HEK293T (cell line): ENCODE measurements around the gene ADGRD1.

Source experiments
- CTCF ChIA-PET: fragments of 350-600 bp; formaldehyde crosslinking; extraction: SDS; loops from one replicate; lab custom pipeline; 2021; ENCODE audit warnings: antibody characterized with exemption, inconsistent platforms; lab: Yijun Ruan, JAX
- POLR2A ChIA-PET: fragments of 350-600 bp; formaldehyde crosslinking; extraction: SDS; loops from one replicate; lab custom pipeline; 2020; ENCODE audit warnings: antibody characterized with exemption, inconsistent platforms; lab: Yijun Ruan, JAX
- DNase-seq: peaks from one replicate; pipeline ENCODE4 v3.0.0; 2012; ENCODE audit warnings: mixed read lengths; ENCODE audit errors: extremely low spot score
- ARNT ChIP-seq: fragments of 450-650 bp; IDR thresholded peaks from 2 replicates; pipeline ENCODE4 v1.6.1; 2017; ENCODE audit warnings: mild to moderate bottlenecking
- BHLHE40 ChIP-seq: fragments of 450-650 bp; IDR thresholded peaks from 2 replicates; pipeline ENCODE4 v1.6.1; 2016; ENCODE audit warnings: mild to moderate bottlenecking, moderate library complexity, borderline replicate concordance
- CTBP1 ChIP-seq: fragments of 450-650 bp; IDR thresholded peaks from 2 replicates; pipeline ENCODE4 v1.6.1; 2016; ENCODE audit warnings: borderline replicate concordance
- ELF4 ChIP-seq: fragments of 450-650 bp; IDR thresholded peaks from 2 replicates; pipeline ENCODE4 v1.6.1; 2017; ENCODE audit warnings: antibody characterized with exemption
- FOXA1 ChIP-seq: fragments of 450-650 bp; IDR thresholded peaks from 2 replicates; pipeline ENCODE4 v1.6.1; 2016; ENCODE audit warnings: mild to moderate bottlenecking
- FOXK2 ChIP-seq: fragments of 450-650 bp; IDR thresholded peaks from 2 replicates; pipeline ENCODE4 v1.6.1; 2016; ENCODE audit warnings: mild to moderate bottlenecking
- FOXM1 ChIP-seq: fragments of 450-650 bp; IDR thresholded peaks from 2 replicates; pipeline ENCODE4 v1.6.1; 2017; ENCODE audit warnings: mild to moderate bottlenecking, borderline replicate concordance
- HDGF ChIP-seq: fragments of 450-650 bp; IDR thresholded peaks from 2 replicates; pipeline ENCODE4 v1.6.1; 2017; ENCODE audit warnings: antibody characterized with exemption, borderline replicate concordance
- L3MBTL2 ChIP-seq: fragments of 450-650 bp; conservative IDR thresholded peaks from 2 replicates; pipeline ENCODE4 v1.6.1; 2016; ENCODE audit warnings: mild to moderate bottlenecking
- LEF1 ChIP-seq: fragments of 450-650 bp; IDR thresholded peaks from 2 replicates; pipeline ENCODE4 v1.6.1; 2017; ENCODE audit warnings: mild to moderate bottlenecking, borderline replicate concordance
- NFRKB ChIP-seq: fragments of 450-650 bp; IDR thresholded peaks from 2 replicates; pipeline ENCODE4 v1.6.1; 2016; ENCODE audit warnings: mild to moderate bottlenecking, moderate library complexity
- PKNOX1 ChIP-seq: fragments of 450-650 bp; IDR thresholded peaks from 2 replicates; pipeline ENCODE4 v1.6.1; 2016
- SP1 ChIP-seq: fragments of 450-650 bp; IDR thresholded peaks from 2 replicates; pipeline ENCODE4 v1.6.1; 2017
- SUZ12 ChIP-seq: fragments of 450-650 bp; IDR thresholded peaks from 2 replicates; pipeline ENCODE4 v1.6.1; 2016; ENCODE audit warnings: mild to moderate bottlenecking
- TARDBP ChIP-seq: fragments of 450-650 bp; IDR thresholded peaks from 2 replicates; pipeline ENCODE4 v1.6.1; 2016
- ZNF384 ChIP-seq: fragments of 450-650 bp; IDR thresholded peaks from 2 replicates; pipeline ENCODE4 v1.6.1; 2016

ADGRD1 gene

GRCh38 chr12:131137836-131138637 is 184.3 kb downstream of the ADGRD1 start:
- DNase-seq, result no peak
- CTCF ChIA-PET, result no interaction called here
- POLR2A ChIA-PET, result no interaction called here
- TF ChIP-seq ZNF384 (no peak), FOXM1 (no peak), CTBP1 (no peak), NFRKB (no peak), BHLHE40 (no peak), SP1 (no peak), ELF4 (no peak), SUZ12 (no peak), LEF1 (no peak), FOXA1 (no peak), TARDBP (no peak), HDGF (no peak)

DNA sequence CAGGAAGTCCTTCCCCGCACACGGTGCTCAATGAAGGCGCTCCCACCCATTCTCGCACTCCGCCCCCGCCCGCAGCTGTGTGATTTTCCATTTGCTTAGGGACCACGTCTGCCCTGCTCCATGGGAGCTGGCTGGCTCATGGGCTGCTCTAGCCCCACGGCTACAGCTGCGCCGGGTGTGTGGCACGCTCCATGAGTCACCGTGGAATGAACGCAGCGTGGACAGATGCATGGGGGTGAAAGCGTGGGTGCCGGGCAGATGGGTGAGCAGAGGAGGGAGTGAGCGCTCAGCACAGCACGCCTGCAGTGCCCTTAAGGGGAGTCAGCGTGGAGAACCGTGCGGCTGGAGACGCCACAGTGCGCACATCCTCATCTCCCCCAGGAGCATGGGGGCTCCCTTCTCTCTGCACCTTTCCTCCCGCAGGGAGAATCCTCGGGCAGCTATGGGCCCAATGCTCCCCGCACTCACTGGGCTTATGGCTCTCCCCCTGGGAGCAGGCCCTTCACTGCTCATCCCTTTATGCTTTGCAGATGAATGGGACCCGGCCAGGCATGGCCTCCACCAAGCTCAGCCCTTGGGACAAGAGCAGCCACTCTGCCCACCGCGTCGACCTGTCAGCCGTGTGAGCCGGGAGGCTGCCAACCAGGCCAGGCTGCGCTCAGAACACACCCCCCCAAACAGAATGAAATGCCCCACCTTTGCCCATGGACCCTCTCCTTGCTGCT is 185.1 kb downstream of the ADGRD1 start:
- TF ChIP-seq ARNT (no peak), BHLHE40 (no peak), SUZ12 (no peak), L3MBTL2 (no peak), LEF1 (no peak), ZNF384 (no peak), FOXM1 (no peak), FOXK2 (no peak), HDGF (no peak), PKNOX1 (no peak), SP1 (no peak), FOXA1 (no peak)
- POLR2A ChIA-PET, result no interaction called here
- CTCF ChIA-PET, result no interaction called here
- DNase-seq, result no peak

- ChIA-PET CTCF (no interaction called here), POLR2A (no interaction called here)
- no peak for TF ChIP-seq ARNT
- no peak for DNase-seq
Observed at GRCh38 chr12:131139363-131140068, 185.8 kb downstream of the ADGRD1 start.

DNA sequence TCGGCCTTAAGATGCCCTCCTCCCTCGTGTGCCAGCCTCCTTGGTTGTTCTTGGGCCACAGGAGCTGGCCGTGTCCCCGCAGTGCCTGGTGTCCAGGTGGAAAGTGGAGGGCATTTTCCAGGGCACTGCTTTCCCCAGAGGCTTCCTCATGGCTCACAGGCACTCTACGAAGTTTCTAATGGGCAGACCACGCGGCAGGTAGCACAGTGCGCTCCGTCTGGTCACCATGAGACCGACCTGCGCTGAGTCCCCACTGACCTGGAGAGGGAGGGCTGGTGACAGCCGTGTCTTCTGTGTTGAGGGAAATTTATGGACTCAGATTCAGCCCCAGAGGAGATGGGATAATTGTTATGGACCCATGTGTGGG is 186.3 kb downstream of the ADGRD1 start:
- TF ChIP-seq HDGF (no peak), FOXM1 (no peak), CTBP1 (no peak), SP1 (no peak), PKNOX1 (no peak), L3MBTL2 (no peak), FOXK2 (no peak), BHLHE40 (no peak), ZNF384 (no peak), NFRKB (no peak), ELF4 (no peak), ARNT (no peak), SUZ12 (no peak), TARDBP (no peak), LEF1 (no peak), FOXA1 (no peak)
- ChIA-PET CTCF (no interaction called here), POLR2A (no interaction called here)
- DNase-seq, result no peak

DNA sequence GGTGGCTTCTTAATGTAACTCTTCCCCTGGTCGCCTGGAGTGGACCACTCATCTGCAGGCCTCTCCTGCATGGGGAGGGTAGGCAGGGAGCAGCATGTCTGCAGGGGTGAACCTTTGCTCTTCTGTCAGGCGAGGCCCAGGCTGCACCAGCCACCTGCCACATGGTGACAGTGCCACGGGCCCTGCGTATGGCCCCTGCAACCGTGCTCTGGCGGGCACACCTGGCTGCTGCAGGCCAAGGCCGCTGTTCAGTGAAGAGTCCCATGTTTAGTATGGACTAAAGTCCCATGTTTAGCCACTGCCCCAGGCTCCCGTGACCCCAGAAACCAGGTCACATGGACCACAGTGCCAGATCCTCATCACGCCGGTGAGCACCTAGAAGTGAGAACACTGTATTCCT is 187.0 kb downstream of the ADGRD1 start:
- CTCF ChIA-PET, result no interaction called here
- POLR2A ChIA-PET, result no interaction called here
- no peak for DNase-seq
- TF ChIP-seq TARDBP (no peak), L3MBTL2 (no peak), ARNT (no peak), HDGF (no peak), ZNF384 (no peak), FOXA1 (no peak), NFRKB (no peak), LEF1 (no peak), FOXM1 (no peak), BHLHE40 (no peak), SP1 (no peak), SUZ12 (no peak), FOXK2 (no peak), PKNOX1 (no peak), CTBP1 (no peak), ELF4 (no peak)
